UCSD-AML1 (cell line): ENCODE data around the gene WSCD2.

Experiments used
- DNase-seq: peaks from one replicate; lab custom pipeline; 2025; ENCODE audit not compliant: unreplicated experiment; lab: John Stamatoyannopoulos, UW

The WSCD2 gene

DNA sequence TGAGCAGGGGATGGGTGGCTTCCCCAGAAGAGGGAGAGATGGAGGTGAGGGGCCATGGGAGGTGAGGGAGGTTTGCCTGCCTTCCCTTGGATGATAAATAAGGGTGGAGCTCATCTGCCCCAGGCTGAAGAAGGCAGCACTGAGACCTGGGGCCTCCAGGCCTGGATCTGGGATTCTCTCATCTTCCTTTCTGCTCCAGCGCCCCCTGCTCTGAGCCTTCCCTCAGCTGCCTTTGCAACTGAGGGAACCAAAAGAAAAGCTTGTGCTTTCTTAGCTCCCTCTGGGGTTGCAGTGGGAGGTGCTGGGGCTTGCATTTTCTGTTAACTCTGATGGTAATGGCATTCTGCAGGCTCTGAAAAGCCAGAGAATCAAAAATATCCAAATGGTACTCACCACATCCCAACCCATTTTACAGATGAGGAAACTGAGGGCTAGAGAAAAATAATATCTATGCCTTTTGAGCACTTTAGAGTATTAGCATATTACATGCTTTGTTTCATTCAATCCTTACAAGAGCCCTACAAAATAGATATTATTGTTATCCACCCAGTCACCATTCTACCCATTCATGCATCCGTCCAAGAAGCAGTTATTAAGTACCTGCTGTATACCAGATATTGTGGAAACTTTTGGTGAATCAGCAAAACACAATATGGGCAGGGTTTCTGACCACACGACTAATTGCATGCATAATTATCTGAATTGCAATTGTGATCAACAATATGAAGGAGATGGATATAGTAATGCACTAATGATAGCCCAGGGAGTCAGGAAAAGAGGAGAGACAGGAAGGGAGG is 102.2 kb downstream of the WSCD2 start:
- no peak for DNase-seq

DNA sequence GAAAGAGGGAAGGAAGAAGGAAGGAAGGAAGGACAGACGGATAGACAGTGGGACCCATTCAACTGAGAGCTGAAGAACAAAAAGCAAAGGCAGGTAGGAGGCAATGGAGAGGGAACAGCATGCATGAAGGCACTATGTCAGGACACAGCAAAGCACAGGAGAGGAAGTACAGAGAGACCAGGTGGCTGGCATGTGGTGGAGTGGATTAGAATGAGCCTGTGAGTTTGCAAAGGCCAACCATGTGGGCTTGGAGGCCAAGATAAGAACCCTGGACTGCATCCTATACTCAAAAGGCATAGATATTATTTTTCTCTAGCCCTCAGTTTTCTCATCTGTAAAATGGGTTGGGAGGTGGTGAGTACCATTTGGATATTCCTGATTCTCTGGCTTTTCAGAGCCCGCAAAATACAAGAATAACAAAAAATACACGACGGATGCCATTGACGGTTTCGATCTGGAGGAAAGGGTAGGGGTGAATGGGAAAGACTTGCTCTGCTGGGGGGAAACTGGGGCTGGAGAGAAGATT is 102.9 kb downstream of the WSCD2 start:
- DNase-seq = no peak

DNA sequence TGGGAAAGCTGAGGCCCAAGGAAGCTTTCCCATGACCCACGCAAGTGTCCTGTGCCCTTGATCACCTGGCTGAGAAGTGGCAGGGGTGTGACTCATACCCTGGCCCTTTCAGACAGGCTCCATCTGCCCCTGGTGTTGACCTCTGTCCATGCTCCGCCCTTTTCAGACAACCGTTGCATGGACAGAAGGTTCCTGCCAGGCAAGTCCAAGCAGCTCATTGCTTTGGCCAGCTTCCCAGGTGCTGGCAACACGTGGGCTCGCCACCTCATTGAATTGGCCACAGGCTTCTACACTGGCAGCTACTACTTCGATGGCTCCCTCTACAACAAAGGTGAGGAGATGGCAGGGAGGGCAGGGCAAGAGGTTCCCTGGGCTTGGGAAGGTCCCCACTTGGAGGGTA is 103.5 kb downstream of the WSCD2 start:
- DNase-seq = no peak

DNA sequence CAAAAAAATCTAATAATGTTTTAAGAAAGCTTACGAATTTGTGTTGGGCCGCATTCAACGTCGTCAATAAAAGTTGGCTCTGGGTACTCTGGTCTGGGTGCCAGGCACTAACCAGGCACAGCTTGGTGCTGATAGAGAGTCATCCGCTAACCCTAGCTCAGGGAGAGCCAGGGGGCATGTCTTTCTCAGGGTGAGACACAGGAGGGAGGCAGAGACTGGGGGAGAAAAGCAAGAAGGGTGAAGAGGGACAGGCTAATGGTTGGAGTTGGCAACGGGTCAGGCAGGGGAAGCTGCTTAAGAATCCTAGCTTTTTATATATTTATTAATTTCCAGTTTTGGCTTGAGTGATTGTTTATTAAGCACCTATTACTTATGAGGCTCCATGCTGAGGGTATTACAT is 105.1 kb downstream of the WSCD2 start:
- DNase-seq = no peak

DNA sequence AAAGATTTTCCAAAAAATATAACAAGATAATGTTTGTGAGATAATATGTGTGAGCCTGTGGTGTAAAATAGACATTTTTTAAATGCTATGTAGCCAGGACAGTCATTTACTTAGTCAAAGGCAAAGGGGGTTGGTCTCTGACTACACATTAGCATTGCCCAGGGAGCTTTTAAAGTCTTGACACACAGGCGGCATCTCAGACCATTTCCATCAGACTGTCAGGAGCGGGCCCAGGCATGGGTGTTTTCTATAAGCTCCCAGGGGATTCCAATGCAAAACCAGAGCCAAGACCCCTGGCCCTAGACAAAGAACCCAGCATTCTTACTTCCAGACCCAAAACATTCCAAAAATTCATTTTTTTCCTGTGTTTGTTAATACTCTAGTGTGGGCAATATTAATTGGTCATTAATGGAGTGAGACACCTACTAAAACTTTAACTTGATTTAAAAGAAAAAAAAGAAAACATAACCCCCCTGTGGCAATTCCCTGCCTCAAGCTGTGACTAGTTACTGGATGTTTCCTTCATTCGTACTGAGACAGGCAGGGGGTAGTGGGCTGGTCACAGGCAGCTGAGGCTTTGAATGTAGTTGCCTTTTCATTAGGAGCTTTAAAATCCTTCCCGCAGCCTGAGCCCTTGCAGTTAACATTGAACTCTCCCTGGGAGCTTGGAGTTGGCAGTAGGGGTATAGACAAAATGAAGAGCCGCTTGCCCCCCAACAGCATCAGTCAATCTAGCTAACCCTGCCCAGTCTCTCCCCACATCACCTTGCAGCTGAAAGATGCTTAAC is 106.3 kb downstream of the WSCD2 start:
- DNase-seq = no peak

DNA sequence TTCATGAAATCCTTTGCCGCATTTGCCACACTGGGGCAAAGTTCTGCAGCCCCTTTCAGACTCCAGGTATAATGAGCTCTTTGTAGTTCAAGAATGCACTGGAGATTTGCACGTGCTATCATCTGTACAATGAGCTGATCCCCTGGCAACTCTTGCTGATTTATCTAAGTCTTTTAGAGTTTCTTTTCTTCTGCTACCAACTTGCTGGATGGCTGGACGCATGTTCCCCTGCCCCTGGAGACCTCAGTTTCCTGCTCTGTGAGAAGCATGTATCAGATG is 106.8 kb downstream of the WSCD2 start:
- no peak for DNase-seq

DNA sequence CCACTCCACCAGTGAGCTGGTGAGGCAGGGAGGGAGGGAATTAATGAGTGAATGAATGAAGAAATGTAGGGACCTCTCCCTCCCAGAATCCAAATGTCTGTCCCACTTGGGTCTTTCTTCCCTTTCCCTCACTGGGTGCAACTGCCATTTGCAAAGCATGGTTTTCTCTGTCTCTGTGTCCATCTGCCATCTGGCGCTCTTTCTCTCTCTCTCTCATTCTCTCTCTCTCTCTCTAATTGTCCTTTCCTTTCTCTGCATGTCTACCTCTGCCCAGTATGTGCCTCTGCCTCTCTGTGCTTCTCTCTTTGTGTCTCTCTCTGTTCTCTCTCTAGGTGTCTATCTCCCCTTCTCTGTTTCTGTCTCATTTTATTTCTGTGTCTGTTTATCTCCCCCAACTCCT is 107.3 kb downstream of the WSCD2 start:
- no peak for DNase-seq

DNA sequence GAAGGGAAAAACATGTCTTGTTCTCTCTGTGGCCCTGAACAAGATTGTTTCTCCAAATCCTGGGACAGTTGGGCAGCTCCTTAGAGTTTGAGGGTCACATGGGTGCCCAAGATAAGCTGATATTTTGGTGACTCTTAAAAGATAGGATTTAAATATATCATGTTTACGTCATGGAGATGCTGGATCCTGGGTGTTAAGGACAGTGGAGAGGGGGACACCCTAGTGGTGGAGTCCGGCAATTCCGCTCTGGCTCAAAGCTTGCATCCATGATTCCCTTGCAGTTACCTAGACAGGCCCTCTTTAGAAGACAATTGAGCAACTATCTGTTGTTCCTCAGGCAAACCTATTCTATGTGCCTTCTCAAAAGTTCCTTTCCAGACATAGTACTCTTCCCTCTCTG is 108.2 kb downstream of the WSCD2 start:
- no peak for DNase-seq

DNA sequence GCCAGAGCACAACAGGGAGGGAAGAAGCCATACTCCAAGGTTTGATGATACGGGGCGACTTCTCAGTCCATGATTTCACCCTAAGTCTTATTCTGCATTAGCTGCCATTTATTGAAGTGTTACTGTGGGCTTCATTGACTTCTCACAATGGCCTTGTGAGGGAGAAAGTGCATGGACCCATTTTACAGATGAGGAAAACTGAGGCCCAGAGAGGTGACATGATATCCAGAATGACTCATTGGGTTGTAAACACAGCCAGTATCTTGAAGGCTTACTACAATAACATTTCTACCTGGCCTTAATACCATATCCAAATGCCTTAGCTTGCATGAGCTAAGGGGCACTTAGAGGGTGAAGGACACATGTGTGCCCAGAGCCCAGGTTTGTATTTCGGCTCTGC is 109.4 kb downstream of the WSCD2 start:
- DNase-seq = no peak

DNA sequence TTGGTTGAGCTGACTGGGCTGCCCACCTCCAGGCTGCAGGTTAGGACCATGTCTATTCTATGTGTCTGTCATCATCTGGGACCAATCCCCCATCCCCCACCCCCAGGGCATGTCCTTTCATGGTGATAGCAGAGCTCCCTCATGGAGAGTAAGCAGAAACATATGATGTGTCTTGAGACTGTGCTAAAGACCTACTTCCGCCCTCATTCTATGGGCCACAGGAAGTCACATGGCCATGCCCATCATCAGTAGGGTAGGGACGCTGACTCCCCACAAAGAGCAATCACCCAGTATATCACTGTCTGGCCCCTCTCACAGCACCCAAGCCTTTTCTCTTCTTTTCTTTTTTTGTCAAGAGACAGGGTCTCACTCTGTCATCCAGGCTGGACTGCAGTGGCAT is 110.3 kb downstream of the WSCD2 start:
- no peak for DNase-seq

DNA sequence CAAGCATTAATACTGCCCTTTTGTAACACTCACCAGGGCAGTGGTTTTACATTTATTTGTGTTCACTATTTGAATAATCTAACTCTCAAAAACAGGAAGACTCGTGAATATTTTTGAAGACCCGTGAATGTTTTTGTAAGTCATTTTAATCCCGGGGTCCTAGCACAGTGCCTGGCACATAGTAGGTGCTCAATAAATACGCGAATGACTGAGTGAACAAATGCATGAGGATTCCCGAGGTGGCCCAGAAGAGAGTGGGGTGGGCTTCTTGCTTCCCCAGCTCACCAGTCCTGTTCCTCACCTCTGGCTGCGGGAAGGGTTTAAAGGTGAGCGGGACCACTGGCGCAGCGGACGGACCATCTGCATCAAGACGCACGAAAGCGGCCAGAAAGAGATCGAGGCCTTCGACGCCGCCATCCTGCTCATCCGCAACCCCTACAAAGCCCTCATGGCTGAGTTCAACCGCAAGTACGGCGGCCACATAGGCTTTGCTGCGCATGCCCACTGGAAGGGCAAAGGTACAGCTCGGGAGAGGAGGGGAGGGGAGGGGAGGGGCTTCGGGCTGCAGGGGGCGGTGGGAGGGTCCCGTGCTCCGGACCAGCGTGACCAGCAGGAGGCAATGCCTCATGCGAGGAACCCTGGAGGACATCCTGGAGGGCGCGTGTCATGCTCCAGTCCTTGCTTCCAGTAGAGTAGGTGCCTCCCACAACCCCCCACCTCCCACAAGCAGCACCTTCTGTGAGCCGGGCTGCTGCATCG is 111.1 kb downstream of the WSCD2 start:
- DNase-seq = no peak

DNA sequence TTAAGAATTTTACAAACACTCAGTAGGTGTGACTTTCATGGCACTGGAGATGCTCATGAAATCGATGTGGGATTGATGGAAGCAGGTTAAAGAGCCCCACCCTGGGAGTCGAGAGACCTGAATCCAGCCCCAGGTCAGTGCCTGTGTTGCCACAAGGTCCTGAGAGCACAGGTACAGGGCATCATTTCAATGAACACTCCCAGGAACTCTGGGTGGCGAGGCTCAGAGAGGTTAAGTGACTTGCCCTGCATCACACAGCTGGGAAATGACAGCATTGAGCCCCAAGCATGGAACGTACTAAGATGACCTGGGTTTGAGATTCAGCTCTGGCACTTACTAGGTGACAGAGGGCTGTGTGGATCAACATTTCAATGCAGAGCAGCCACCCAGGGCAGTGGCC is 111.8 kb downstream of the WSCD2 start:
- DNase-seq = no peak

DNA sequence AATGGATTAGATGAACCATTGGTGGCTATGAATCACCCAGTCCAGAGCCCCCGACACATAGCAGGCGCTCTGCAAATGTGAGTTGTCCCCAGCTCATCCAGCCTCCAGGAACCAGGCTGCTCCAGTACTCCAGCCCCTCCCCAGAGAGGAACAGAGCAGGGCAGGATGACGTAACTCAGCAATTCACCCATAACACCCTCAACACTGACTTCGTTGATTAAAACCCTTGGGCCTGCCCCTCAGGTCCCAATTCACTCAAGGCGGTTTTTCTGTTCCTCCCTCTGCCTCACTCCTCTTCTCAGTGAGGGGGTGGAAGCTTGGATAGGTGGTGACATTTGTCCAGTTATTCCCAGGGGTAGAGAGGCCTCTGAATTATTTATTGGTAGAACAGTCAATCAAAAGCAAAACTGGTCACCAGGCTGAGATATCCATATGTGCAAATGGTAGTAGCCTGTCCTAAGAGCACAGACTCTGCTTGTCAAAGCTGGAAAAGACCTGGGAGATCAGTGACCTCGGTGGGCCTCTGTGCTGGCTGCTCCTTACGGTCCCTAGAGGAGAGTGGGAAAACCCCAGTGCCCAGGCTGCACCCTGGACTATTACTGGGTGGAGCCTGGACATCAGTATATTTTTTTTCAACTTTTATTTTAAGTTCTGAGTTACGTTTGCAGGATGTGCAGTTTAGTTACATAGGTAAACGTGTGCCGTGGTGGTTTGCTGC is 113.1 kb downstream of the WSCD2 start:
- DNase-seq = no peak

DNA sequence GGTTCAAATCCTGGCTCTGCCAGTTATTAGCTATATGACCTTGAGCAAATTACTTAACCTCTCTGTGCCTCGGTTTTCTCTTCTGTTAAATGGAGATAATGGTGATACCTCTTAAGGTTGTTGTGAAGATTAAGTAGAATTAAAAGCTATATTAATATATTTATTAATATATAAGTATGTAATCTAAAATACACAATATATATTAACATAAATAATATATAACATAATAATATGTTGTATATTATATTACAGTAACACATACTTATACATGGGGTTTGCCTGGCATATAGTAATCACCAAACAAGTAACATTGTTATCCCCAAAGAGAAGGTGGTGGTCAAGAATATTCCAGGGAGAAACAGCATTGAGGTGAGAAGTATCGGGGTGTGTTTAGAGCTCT is 118.0 kb downstream of the WSCD2 start:
- DNase-seq = no peak

DNA sequence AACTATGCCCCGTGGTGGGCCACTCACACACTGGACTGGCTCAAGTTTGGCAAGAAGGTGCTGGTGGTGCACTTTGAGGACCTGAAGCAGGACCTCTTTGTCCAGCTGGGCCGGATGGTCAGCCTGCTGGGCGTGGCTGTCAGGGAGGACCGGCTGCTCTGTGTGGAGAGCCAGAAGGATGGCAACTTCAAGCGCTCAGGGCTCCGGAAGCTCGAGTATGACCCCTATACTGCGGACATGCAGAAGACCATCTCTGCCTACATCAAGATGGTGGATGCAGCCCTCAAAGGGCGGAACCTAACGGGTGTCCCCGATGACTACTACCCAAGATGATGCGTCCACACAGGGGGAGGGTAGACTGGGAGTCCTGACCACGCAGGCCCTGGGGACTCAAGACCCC is 118.9 kb downstream of the WSCD2 start:
- no peak for DNase-seq

DNA sequence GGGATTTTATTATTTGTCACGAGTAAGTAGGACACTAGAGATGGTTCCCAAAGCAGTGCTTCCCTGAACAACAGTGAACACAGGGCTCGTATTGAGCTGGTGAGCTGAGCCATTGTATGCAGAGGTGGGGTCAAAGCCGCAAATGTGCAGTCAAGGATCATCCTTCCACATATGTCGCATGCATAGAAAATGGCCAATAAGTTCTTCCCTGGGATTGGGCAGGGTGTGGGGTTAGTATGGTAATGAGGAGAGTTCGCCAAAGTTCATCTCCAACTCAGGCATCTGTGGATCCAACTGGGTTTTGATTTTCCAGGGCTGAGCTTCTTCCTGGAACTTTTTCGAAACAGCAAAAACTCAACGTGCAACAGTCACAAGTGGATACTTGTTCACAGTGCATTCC is 123.4 kb downstream of the WSCD2 start:
- DNase-seq = no peak

DNA sequence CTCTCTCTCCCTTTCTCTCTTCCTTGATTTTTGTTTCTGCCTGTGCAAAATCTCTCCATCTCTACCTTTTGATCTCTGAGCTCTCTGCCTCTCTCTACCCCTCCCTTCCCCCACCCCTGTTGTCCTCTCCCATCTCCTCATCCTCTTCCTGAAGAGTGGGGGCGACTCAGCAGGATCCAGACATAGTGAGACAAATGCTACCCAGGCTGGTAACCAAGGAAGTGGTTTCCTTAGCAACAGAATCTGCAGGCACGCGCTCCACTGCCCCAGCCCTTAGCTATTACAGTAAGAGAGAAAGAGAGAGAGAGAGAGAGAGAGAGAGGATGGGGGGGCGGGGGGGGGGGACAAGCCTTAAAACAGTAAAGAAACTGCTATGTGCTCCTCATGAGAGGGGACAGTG is 124.5 kb downstream of the WSCD2 start:
- DNase-seq = no peak

DNA sequence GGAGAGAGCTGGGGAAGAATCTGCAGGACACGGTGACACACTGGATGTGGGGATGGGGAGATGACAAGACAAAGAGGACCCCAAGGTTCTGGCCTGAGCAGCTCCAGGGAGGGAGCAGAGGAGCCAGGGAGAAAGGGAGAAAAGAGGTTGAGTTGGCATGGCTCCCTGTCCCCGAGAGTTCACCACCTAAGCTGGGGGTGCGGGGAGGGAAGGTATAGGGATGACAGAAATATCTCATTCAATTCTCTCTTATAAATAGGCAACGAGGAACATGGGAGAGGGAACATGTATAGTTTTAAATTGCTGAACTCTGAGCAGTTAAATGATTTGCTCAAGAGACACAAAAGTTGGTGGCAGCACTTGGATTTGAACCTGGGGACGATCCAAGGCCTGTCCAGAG is 124.9 kb downstream of the WSCD2 start:
- no peak for DNase-seq

DNA sequence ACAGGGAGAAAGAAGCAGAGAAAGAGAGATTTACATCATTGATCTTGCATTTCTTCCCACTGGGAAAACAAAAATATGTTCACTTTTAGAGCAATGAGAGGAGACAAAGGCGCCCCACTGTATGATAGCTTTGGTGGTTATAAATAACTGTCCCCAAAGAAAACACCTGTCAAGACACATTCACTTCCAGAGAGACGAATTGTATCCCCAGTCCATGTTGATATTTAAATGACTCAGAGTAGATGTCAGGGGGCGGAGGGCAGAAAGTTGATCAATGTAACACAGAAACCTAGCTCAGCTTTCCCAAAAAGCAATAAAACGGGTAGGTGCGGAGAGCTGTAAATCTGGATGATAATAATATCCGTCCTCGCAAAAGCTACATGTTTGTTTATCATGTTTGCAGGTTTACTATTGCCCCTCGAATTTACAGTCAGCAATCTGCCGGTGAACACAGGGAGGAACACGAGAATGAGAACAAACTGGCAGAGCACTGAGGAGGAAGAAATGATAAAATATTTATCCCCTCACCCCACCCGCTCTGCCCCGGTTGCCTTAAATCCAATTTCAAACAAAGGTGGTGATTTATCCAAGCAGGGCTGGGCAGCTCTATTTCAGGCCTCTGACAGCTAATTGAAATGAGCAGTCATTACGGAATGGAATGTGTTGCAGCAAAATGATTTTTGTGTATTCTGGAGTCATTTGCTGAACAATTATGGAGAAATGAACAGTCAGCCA is 125.6 kb downstream of the WSCD2 start:
- DNase-seq = no peak

DNA sequence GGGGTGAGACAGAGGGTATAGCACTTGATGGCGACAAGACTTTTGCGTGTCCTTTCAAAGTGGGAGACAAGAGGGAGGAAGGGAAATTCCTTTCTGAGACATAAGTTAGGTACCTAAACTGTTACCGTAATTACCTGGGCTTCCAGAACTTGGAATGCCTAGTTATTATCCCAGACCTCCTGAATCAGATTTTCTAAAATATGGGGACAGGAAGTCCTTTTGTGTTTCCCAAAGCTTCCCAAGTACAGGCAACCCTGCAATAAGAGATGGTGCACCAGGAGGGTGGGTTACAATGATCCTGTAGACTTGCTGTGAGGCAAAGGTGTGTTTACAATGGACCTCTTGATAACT is 126.1 kb downstream of the WSCD2 start:
- DNase-seq = no peak

DNA sequence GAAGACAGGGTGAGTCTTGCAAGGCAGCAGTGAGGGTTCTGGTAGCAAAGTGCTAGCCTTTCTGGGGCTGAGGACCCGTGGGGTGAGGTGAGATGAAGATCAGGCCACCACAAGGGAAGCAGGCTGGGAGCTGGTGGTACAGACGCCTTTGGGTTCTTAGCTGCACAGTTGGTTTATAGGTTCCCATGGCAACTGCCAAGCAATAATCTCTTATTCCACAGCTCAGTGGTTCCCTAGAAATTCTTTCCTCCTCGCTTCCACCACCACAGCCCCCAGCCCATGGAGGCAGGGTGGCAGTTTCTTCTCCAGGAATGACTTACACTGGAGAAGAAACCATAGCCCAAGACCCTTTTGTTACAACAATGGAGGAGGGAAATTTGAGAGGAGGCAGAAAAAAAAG is 127.9 kb downstream of the WSCD2 start:
- DNase-seq = no peak
